NT2/D1 (cell line): Measurements from ENCODE around the gene UFC1.

Experiments
- SUZ12 ChIP-seq: IDR thresholded peaks from 2 replicates; pipeline ENCODE4 v1.6.1; 2011; ENCODE audit not compliant: insufficient read length, insufficient read depth; ENCODE audit errors: extremely low read depth
- YY1 ChIP-seq: IDR thresholded peaks from 2 replicates; pipeline ENCODE4 v1.6.1; 2011; ENCODE audit not compliant: insufficient read length, insufficient read depth
- ZNF274 ChIP-seq: IDR thresholded peaks from 2 replicates; pipeline ENCODE4 v1.6.1; 2011; ENCODE audit warnings: mild to moderate bottlenecking, low read depth, low read length

GRCh38 chr1:161176468-161177111 is 22.8 kb downstream of the UFC1 start:
- TF ChIP-seq SUZ12 (no peak), ZNF274 (no peak), YY1 (no peak)
